GM18951 (cell line): Measurements from ENCODE around the gene OPHN1.
"Not testable (repeated sequence)": the region's sequence is repeated elsewhere in the genome, so short reads cannot be mapped to it uniquely, and the experiment has no call there.

ENCODE experiments used
- POLR2A ChIP-seq: IDR thresholded peaks from 4 replicates; pipeline ENCODE4 v1.6.1; 2011; ENCODE audit warnings: mild to moderate bottlenecking; ENCODE audit not compliant: insufficient read length, insufficient read depth; ENCODE audit errors: extremely low read depth
- in situ Hi-C: fragments of 300-500 bp; cut with MboI; formaldehyde crosslinking; loops from one replicate; pipeline ENCODE4 v1.12.0; 2022; ENCODE audit warnings: low sequenced_read_pairs, mixed read lengths, inconsistent platforms; ENCODE audit not compliant: unreplicated experiment

Gene OPHN1

DNA sequence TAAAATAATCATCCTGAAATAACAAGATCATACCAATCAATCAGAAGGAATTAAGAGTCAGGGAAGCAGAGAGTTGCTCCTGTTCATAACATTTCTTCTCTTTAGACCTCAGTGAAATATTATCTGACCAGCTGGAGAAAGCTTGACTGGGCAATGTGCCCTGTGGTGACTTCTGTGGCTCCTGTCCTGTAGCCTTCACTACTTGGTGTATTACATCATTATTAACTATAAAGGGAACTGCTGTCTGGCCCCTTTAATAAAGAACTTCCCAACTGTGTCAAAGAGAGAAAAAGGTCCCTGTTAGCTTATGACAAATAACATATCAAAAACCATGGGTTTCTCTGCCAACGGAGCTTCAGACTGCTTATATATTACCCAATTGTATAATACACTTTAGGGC is 18.0 kb downstream of the OPHN1 start:
- no peak for TF ChIP-seq POLR2A
- in situ Hi-C loops: no loop called here

DNA sequence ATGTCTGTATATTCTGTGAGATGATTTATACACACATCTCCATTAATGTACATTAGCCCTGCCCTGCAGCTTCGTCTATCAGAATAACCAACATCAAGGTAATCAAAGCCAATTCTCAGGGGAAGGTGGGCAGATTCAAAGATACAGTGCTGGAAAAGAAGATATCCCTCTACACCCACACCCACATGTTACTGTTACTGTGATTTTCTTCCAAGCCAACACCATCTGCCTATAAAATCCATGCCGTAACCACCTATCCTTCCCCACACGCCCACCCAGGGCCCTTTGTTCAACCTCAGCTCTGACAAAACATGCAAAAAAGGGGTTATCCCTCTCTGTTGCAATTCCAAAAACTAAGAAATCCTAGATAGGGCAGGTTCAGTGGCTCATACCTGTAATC is 20.0 kb downstream of the OPHN1 start:
- no peak for TF ChIP-seq POLR2A
- in situ Hi-C loops: no loop called here

DNA sequence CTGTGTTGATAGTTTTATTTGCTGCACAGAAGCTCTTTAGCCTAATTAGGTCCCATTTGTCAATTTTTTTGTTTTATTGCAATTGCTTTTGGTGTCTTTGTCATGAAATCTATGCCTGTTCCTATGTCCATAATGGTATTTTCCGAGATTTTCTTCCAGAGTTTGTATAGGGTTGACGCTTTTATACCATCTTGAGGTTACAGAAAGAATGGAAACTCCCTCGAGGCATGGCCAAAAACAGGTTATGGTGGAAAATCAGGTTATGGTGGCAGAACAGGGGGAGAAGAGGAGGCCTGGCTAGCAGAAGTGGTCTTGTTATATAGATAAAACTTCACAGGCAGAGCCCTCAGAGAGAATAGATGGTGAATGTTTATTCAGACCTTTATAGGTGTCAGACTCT is 21.6 kb downstream of the OPHN1 start:
- in situ Hi-C loops: no loop called here
- no peak for TF ChIP-seq POLR2A

DNA sequence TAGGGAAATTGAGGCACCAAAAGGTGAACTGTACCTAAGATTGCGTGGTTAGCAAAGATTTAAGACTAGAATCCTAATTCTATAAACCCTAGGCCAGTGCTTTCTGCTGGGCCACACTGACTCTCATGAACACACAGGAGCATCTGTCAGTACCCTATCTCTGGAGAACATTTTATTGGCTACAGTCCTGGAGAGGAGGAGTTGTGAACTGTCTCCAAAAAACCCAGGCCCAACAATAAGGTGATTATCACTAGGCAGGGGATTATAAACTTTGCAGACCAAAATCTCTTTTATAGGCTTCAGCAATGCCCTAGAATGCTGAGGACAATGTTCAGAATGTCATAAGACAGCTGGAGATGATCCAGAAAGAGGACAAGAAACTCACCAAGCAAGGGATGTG is 24.1 kb downstream of the OPHN1 start:
- TF ChIP-seq POLR2A: no peak
- in situ Hi-C loops: no loop called here

DNA sequence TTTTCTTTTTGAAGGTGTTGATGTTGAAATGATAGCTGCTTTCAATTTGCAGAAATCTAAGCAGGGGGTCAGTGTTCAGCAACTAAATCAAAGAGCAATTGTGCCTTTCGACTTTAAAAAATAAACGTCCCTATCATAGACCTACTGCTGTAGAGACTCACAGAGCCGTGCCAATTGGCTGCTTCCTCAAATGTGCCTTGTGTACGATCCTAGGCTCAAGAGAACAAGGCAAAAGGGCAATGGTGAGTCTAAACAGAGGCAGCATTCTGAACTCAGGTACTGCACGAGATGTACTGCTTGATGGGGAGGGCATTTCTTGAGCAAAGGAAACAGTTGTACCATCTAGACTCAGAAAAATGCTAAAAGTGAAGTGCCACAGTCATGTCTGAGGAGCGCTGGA is 29.8 kb downstream of the OPHN1 start:
- in situ Hi-C loops: no loop called here
- no peak for TF ChIP-seq POLR2A

DNA sequence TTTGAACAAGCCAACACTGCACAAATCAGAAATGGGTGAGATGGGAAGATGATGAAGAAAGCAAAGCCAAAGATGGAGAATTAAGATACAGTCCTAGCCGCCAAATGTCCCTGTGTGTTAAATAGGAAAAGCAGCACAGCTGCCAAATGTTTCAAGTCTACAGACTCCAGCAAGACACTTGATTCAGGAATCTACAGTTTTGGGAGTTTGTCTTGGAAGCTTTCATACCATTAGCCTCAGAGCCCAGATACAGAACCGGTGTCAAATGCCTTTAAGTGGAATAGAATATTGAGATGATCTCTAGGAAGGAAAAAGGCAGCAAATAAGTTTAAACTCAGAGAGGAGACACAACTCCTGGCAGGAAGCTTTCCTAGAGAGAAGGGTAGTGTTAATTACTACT is 30.3 kb downstream of the OPHN1 start:
- in situ Hi-C loops: no loop called here
- no peak for TF ChIP-seq POLR2A

DNA sequence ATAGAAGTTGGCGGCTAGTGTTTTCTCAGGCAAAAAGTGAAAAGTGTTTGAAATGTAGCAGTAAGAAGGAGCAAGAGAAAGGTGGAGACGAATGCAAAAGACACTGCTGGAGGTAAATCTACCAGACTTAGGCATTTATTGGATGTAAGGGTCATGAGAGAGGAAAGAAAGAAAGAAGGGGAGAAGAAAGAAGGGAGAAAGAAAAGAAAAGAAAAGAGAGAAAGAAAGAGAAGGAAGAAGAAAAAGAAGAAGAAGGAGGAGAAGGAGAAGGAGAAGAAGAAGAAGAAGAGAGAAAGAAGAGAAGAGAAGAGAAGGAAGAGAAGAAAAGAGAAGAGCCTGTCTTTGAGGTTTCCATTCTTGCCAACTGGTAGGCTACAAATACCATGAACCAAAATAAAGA is 31.2 kb downstream of the OPHN1 start:
- in situ Hi-C loops: no loop called here
- no peak for TF ChIP-seq POLR2A

DNA sequence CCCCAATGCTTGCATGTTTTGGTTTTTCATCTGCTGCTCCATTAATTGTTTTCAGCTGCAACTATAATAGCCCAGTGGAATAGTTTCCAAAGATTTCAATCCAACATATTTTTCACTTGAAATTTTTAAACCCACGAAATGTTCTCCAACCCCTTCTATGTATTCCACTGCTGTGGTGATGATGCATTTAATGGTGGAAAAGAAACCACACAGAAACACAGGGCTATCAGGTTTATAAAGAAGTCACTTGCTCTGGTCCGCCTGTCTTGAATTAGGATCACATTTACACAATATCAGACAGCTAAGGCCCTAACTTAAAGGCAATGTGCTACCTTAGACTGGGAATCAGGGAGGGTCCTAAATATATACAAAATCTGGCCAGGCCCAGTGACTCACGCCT is 35.0 kb downstream of the OPHN1 start:
- in situ Hi-C loops: no loop called here
- TF ChIP-seq POLR2A: no peak

DNA sequence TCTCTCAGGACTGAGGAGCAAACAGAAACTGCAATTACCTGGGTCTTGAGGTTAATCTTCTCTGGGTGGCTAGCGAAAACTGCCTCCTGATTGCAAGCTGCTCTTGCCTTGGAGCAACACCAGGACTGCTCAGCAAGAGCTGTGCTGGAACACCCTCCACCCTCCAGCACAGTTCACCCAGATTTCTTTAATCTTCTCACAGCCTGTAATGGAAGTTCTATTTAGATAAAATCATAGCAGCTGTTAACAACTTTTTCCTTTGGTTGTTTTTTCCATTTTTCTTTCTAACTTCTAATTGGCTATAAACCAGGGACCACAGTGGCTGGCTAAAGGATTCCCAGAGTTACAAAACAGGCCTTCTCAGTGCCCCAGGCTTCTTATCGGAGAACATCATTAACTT is 36.3 kb downstream of the OPHN1 start:
- in situ Hi-C loops: no loop called here
- no peak for TF ChIP-seq POLR2A

DNA sequence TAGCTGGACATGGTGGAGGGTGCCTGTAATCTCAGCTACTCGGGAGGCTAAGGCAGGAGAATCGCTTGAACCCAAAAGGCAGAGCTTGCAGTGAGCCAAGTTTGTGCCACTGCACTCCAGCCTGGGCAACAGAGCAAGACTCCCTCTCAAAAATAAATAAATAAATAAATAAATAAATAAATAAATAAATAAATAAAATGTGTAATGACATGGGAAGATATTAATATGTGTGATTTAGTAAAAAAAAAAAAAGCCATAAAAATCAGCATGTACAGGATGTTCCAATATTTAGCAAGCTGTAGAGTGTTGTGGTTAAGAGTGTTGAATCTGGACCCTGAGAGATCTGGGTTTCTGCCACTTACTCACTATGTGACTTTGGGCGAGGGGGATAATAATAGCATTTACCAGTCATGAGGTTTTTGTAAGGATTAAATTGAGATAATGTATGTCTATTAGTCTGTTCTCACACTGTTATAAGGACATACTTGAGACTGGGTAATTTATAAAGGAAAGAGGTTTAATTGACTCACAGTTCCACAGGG is 43.8 kb downstream of the OPHN1 start:
- in situ Hi-C loops: not testable (repeated sequence)

DNA sequence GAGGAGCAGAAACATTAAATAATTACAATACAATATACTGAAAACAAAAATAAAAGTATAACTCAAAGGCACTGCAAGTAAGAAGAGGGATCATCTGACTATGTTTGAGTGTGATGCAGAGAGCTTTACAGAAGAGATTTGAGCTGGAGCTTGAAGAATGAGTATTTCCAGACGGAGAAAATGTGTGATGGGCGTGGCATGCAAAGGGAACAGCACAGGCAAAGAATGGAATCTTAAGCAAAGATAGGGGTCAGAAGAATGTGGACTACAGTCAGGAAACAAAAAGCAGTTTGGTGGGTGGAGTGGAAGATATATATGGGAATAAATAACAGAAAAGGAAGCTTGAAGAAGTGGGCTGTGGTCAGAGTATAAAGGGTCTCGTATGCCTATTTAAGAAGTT is 45.5 kb downstream of the OPHN1 start:
- in situ Hi-C loops: no loop called here
- no peak for TF ChIP-seq POLR2A

DNA sequence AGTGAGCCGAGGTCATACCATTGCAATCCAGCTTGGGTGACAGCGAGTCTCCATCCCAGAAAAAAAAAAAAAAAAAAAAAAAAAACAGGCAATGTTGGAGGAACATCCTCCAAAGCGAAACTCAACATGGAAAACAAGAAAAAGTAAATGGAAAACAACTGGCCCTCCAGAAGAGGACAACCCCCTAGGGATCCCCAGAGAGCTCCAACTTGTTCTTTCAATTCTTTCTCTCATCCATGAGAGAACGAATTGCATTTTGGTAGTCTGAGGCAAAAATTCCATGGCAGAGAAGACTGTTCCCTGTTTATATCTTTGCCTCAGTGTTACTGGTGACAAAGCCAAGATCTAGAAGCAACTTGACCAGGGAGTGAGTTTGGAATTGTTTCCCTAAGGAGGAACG is 49.8 kb downstream of the OPHN1 start:
- TF ChIP-seq POLR2A: no peak
- in situ Hi-C loops: no loop called here

DNA sequence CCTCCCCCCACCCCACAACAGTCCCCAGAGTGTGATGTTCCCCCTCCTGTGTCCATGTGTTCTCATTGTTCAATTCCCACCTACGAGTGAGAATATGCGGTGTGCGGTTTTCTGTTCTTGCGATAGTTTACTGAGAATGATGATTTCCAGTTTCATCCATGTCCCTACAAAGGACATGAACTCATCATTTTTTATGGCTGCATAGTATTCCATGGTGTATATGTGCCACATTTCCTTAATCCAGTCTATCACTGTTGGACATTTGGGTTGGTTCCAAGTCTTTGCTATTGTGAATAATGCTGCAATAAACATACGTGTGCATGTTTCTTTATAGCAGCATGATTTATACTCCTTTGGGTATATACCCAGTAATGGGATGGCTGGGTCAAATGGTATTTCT is 55.7 kb downstream of the OPHN1 start:
- in situ Hi-C loops: not testable (repeated sequence)

DNA sequence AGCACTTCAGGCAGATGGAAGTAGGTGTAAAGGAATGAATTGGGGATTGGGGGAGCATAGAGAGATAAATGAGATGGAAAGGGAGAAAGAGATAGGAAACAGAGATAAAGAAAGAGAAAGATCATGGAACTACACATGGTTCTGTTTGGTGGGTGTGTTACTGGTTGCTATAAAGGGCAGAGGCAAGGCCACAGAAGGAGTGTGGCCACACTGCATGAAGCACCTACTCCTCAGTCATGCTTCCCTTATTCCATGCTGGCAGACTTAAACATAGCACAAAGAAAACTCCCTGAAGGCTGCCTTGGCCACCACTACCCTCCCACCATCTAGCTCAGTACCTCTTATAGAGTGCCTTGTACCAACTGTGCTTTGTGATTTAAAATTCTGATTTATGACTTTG is 56.9 kb downstream of the OPHN1 start:
- in situ Hi-C loops: no loop called here
- TF ChIP-seq POLR2A: no peak

DNA sequence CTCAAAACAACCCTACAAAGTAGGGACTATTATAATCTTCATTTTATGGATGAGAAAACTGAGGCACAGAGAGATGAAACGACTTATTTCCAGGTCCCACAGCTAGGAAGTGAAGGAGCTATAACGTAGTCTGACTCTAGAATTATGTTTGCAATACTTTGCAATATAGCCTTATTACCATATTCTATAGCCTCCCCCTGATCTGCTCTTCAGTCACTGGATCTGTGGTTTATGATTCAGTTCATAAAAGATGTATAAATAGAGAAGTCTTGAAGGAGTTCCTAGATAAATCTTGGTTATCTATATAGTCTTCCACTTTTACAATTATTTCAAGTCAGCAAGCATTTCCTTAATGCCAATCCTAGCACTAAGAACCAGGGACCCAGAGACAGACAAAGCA is 57.5 kb downstream of the OPHN1 start:
- in situ Hi-C loops: no loop called here
- no peak for TF ChIP-seq POLR2A
